GM12878 (cell line): ENCODE measurements around the gene RELT. TPM values are rescaled to one million over a fixed set of nuclear protein-coding genes. Genes with fewer than 3 reads are reported as not detected.

Source experiments
- ATAC-seq: fragments of 200-7000 bp; cut with Tn5 transposase; 3 replicates; pipeline ENCODE4 v1.9.1; 2020; ENCODE audit warnings: mild to moderate bottlenecking, moderate library complexity
- BruUV-seq: library from RNA; stranded (reverse); fragments of 400-500 nt; replicated peaks from 2 replicates; lab custom pipeline; 2021; lab: Mats Ljungman, UMichigan
- CTCF ChIA-PET: fragments of 300-600 bp; sonication (Branson Sonifier 250); formaldehyde crosslinking; extraction: SDS; loops from one replicate; lab custom pipeline; 2021; ENCODE audit warnings: inconsistent platforms; lab: Yijun Ruan, JAX
- POLR2A ChIA-PET: fragments of 350-600 bp; formaldehyde crosslinking; extraction: SDS; loops from one replicate; lab custom pipeline; 2021; ENCODE audit warnings: inconsistent platforms; lab: Charles Lee
- RAD21 ChIA-PET: fragments of 300-600 bp; sonication (Branson Sonifier 250); formaldehyde crosslinking; loops from one replicate; lab custom pipeline; 2023; ENCODE audit warnings: antibody characterized with exemption; ENCODE audit not compliant: unreplicated experiment; lab: Charles Lee
- SMC1A ChIA-PET: fragments of 300-600 bp; sonication (Branson Sonifier 250); formaldehyde crosslinking; loops from one replicate; lab custom pipeline; 2023; ENCODE audit not compliant: unreplicated experiment, uncharacterized antibody; lab: Charles Lee
- DNase-seq: peaks from one replicate; pipeline ENCODE4 v3.0.0-alpha.2; 2011; ENCODE audit warnings: low read depth, low spot score
- FAIRE-seq: peaks from 3 replicates; lab custom pipeline; 2011; peaks lifted over from hg19 to GRCh38; lab: Jason Lieb, UNC
- H2AFZ ChIP-seq: 2 replicates; pipeline ENCODE4 v1.6.0; 2011; ENCODE audit warnings: low read depth, low read length, control low read depth; ENCODE audit not compliant: control insufficient read depth
- H3K27ac ChIP-seq: 2 replicates; pipeline ENCODE4 v1.5.1; 2011; ENCODE audit warnings: control low read depth; ENCODE audit not compliant: control insufficient read depth, insufficient read depth
- H3K27me3 ChIP-seq, 2 experiments: replicated peaks in 1 of 2; 2 replicates each; pipeline versions ENCODE4 v1.6.0 to v1.6.1; 2011; ENCODE audit warnings: low read length in 1 of 2; ENCODE audit not compliant: control insufficient read depth in 2 of 2, insufficient read depth in 2 of 2
- H3K36me3 ChIP-seq, 2 experiments: 2 replicates each; pipeline ENCODE4 v1.5.1; 2011; ENCODE audit warnings: low read length in 1 of 2; ENCODE audit not compliant: control insufficient read depth in 2 of 2, insufficient read depth in 2 of 2
- H3K4me1 ChIP-seq: 2 replicates; pipeline ENCODE4 v1.6.1; 2011; ENCODE audit warnings: mild to moderate bottlenecking, low read length, moderate library complexity, mixed read lengths; ENCODE audit not compliant: control insufficient read depth, insufficient read depth
- H3K4me2 ChIP-seq: 2 replicates; pipeline ENCODE4 v1.6.0; 2011; ENCODE audit warnings: control low read depth; ENCODE audit not compliant: control insufficient read depth, insufficient read depth
- H3K4me3 ChIP-seq: fragments of 200-600 bp; sonication (generic); 2 replicates; pipeline ENCODE4 v1.5.1; 2016
- H3K79me2 ChIP-seq: 2 replicates; pipeline ENCODE4 v1.6.0; 2011; ENCODE audit warnings: low read length; ENCODE audit not compliant: control insufficient read depth, insufficient read depth
- H3K9ac ChIP-seq: 2 replicates; pipeline ENCODE4 v1.8.0; 2011; ENCODE audit warnings: low read length, control low read depth, mixed read lengths; ENCODE audit not compliant: control insufficient read depth, insufficient read depth
- H3K9me3 ChIP-seq: replicated peaks from 3 replicates; pipeline ENCODE4 v1.5.1; 2011; ENCODE audit warnings: mild to moderate bottlenecking, low read length; ENCODE audit not compliant: control insufficient read depth, insufficient read depth
- H4K20me1 ChIP-seq: 2 replicates; pipeline ENCODE4 v1.6.0; 2011; ENCODE audit not compliant: control insufficient read depth, insufficient read depth
- BRCA1 ChIP-seq: IDR thresholded peaks from 2 replicates; pipeline ENCODE4 v1.6.1; 2011; ENCODE audit warnings: low read depth, low read length, improper control_type of control experiment
- DPF2 ChIP-seq: fragments of 450-650 bp; IDR thresholded peaks from 2 replicates; pipeline ENCODE4 v1.6.1; 2017; ENCODE audit warnings: mild to moderate bottlenecking
- E2F4 ChIP-seq: IDR thresholded peaks from 2 replicates; pipeline ENCODE4 v1.6.1; 2012; ENCODE audit warnings: low read depth, low read length, improper control_type of control experiment
- EGR1 ChIP-seq, 2 experiments: IDR thresholded peaks; 1 replicate in 1 of 2; 2 replicates in 1 of 2; pipeline ENCODE4 v1.6.1; 2011 to 2012; ENCODE audit warnings: low read depth in 2 of 2, low read length in 2 of 2, borderline replicate concordance in 1 of 2, mild to moderate bottlenecking in 1 of 2, moderate library complexity in 1 of 2
- MTA2 ChIP-seq: fragments of 450-650 bp; IDR thresholded peaks from 2 replicates; pipeline ENCODE4 v1.6.1; 2016; ENCODE audit warnings: low read depth, mild to moderate bottlenecking, moderate library complexity
- NR2C2 ChIP-seq: IDR thresholded peaks from 2 replicates; pipeline ENCODE4 v1.6.1; 2011; ENCODE audit warnings: borderline replicate concordance, low read depth; ENCODE audit not compliant: control insufficient read depth, insufficient read length
- STAT1 ChIP-seq: fragments of 450-650 bp; conservative IDR thresholded peaks from 2 replicates; pipeline ENCODE4 v1.6.1; 2014; ENCODE audit warnings: antibody characterized with exemption, mild to moderate bottlenecking
- ZNF687 ChIP-seq: fragments of 450-650 bp; IDR thresholded peaks from 2 replicates; pipeline ENCODE4 v1.6.1; 2017; ENCODE audit warnings: mild to moderate bottlenecking, moderate library complexity
- in situ Hi-C: fragments of 300-500 bp; cut with MboI; formaldehyde crosslinking; loops from 9 replicates; pipeline ENCODE4 v1.14.3; 2018; ENCODE audit warnings: mixed read lengths
- intact Hi-C: fragments of 100-400 bp; cut with micrococcal nuclease; formaldehyde crosslinking; loops from one replicate; pipeline ENCODE4 v1.14.2; 2022; ENCODE audit not compliant: unreplicated experiment
- polyA plus RNA-seq, 11 experiments: library from polyadenylated mRNA; depleted of rRNA in 4 of 11; unstranded in 6 of 11; stranded (reverse) in 5 of 11; fragments of >200 nt; fragmentation: Nextera tagmentation in 4 of 11; fragmentation: Illumina TruSeq in 1 of 11; extraction: Ambion mirVana in 4 of 11; extraction: Trizol in 1 of 11; gene quantifications; 1 replicate in 1 of 11; 2 replicates in 10 of 11; pipeline versions ENCODE4 v1.2.1 to v1.2.3, GENCODE V29; 2011 to 2016; ENCODE audit warnings: inconsistent platforms in 2 of 11, missing spikeins in 2 of 11, low read depth in 1 of 11
- total RNA-seq, 4 experiments: library from RNA; depleted of rRNA in 3 of 4; stranded (reverse); fragments of >200 nt in 3 of 4; fragmentation: Illumina TruSeq in 1 of 4; extraction: Trizol in 1 of 4; gene quantifications; 2 replicates each; pipeline versions ENCODE4 v1.2.1 to v1.2.3, GENCODE V29; 2013 to 2021

Gene RELT
- total and polyA plus RNA-seq, 10 of the 15 experiments (the other 5 are each of a cell fraction or from before 2014, with no cell fraction given), result 1.2 to 28.5 (median 10.8) TPM

- no peak for FAIRE-seq
- no peak overlapping the region for H3K4me2 ChIP-seq
- H3K27ac ChIP-seq, result no peak overlapping the region
- peaks cover 3% of the 10 kb centered on the region; the same call in 1 of the 2 replicates for H3K4me1 ChIP-seq
- CTCF ChIA-PET, result interaction anchor here (1.1 to 2.5 kb wide), 4 partner anchors 13 to 232 kb away, joined by 3 to 7 read pairs (median 5); no protein-coding TSS in a partner anchor
- RAD21 ChIA-PET, result interaction anchor here (1.0 to 1.2 kb wide), 2 partner anchors 17 to 18 kb away, joined by 3 read pairs; no protein-coding TSS in a partner anchor
- no peak for TF ChIP-seq DPF2
- TF ChIP-seq E2F4, result no peak
- TF ChIP-seq ZNF687, result no peak
- TF ChIP-seq NR2C2, result no peak
- TF ChIP-seq BRCA1, result no peak
- TF ChIP-seq MTA2, result no peak
- TF ChIP-seq STAT1, result no peak
- no peak for TF ChIP-seq EGR1 (IDR thresholded peaks at IDR 0.05; ENCODE audit: borderline replicate concordance in 1 of 2, low read depth in 2 of 2, low read length in 2 of 2)
- no peak overlapping the region for H3K9ac ChIP-seq
- H3K79me2 ChIP-seq, result no peaks in the 10 kb centered on the region
- POLR2A ChIA-PET, result no interaction called here
- intact Hi-C loops, result no loop called here
- H3K4me3 ChIP-seq, result no peak overlapping the region
- no peaks in the 10 kb centered on the region for H3K9me3 ChIP-seq
- H4K20me1 ChIP-seq, result no peaks in the 10 kb centered on the region
- H2AFZ ChIP-seq, result no peak overlapping the region
- DNase-seq, result no peak
- H3K36me3 ChIP-seq, result no peaks in the 10 kb centered on the region; a peak in 1 of 4 replicates
- H3K27me3 ChIP-seq, result no peaks in the 10 kb centered on the region
- in situ Hi-C loops, result no loop called here
- BruUV-seq, result no TSS peak
- ATAC-seq, result no peak
- SMC1A ChIA-PET, result interaction anchor here (1.3 to 6.1 kb wide), 3 partner anchors 8 to 17 kb away, joined by 4 to 34 read pairs (median 12); no protein-coding TSS in a partner anchor
These were observed 52.5 kb downstream of the RELT start for GRCh38 chr11:73428699-73429098.
